GM19324 (cell line): ENCODE measurements around the gene DZIP1.
"Not testable (repeated sequence)": the region's sequence is repeated elsewhere in the genome, so short reads cannot be mapped to it uniquely, and the experiment has no call there.

ENCODE experiments used
- ATAC-seq: cut with Tn5 transposase; IDR thresholded peaks from one replicate; pipeline ENCODE4 v1.9.1; 2021; ENCODE audit warnings: mild to moderate bottlenecking, moderate library complexity; ENCODE audit not compliant: unreplicated experiment, low FRiP score

The DZIP1 gene

DNA sequence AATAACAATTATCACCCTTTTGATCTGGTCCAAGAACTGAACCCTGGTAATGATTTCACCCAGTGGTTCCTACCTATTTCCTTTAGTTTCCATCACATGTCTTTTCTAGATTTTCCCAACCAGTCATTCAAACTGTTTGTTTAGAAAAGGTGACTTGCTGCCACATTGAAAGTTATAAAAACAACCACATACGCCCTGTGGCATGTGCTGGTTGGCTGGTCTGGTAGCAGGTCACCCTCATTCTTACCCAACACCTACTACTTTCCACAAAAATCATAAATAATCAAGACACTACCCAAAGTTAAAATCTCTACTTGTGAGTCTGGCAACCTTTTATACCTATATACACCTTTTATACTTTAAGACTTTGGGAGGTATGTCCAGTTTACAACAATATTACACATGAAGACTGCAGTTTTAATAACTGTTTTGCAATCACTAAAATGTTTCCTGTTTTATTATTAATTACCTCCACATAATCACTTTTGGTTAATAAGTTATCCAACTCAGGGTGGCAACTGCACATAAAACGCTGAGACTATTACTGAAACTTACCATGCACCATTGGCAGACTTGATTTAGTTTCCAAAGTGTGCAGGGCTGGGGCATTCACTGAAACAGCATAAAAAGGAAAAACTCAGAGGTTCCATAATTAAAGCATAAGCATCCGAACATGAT lies 38.9 kb downstream of the DZIP1 start:
- ATAC-seq: no peak

DNA sequence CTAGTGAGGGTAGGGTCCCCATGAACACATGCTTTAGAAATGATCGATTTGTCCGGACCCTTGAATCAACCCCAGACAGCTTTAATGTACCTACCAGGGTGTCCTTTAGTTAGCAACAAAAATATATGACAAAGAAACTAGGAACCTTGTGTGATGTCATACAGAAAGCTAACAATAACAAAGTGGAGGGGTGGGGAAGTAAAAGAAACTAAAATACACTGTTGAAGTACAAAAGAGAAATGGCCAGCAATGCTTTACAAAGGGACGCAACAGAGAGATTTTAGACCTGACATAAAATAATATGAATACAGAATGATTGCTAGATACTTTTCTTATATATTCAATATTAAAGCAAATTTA lies 40.0 kb downstream of the DZIP1 start:
- no peak for ATAC-seq

DNA sequence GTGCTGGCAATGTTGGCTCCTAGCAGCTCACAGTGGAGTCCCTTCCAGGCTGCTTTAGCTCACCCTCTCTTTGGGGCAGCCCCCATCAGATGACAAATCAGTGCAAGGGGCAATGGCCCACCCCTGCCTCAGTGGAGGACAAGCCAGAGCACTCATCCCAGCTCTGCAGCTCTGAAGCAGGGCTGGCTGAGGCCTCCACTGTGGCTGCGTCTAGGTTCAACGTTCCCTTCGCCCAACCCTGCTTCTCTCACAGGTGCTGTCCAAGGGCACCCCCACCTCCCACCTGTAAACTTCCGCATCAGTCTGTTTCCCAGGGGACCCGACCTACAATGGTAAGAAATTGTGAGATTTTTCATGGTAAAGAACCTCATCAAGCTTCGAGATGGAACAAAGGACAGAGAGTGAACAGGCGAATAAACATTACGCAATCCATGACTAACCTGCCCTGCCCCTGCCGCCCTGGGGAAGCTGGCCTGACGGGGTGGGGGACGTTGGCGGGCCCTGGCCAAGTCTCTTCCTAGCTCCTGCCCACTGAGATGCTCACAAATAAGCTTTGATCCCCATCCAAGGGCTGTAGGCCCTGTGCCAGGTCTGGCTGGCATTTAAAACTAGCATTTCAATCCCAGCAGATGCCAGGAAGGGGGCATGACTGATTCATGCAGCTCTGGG lies 40.5 kb downstream of the DZIP1 start:
- ATAC-seq: no peak

DNA sequence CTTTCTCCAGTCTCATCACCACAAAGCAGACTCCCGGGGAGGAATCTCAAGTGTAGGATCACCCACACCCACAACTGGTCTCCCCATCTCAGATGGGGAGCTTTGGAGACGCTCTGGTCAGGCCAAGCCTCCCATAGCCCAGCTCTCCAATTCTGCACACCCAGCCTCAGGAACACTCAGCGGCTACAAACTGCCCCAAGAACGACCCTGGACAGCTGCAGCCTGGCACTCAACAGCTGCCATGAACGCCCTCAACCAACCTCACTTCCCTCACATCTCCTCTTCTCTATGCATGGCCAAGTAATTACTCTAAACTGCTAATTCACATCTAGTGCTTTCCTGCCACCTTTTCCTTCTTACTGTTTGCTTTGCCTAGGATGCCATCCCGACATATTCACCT lies 42.6 kb downstream of the DZIP1 start:
- ATAC-seq: no peak

DNA sequence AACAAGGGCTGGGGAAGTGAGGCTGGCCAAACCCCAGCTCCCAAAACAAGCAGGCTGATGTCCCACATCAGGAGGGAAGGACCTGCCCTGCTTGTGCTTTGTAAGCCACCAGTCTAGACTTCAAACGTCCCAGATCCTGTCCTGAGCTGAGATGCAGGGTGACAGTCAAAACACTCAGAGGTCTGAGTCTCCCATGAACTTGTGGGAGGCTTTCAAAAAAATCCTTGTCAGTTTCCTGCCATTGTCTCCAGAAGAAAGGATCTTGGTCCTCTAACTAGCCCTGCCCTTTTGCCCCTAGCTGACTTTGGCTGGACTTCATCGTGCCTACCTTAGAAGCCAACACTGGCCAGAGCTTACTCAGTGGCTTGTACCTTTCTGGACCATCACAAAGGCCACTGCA lies 43.3 kb downstream of the DZIP1 start:
- no peak for ATAC-seq

DNA sequence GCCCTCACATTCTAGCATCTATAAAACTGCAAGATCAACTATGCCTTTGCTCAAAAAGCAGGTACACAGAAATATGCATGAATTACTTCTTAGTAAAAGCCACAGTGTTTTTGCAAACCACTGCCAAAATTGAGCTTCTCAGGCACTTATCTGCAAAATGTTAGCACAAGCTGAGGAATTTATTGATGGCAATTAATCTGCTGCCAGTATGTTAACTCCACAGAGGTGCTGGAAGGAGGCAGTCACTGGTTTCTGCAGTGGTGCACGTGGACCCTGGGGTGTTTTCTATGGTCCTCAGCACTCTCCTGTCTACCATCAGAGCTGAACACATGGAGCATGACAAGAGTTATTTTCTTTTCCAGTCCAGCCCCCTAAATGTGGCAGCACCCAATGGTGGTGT lies 47.8 kb downstream of the DZIP1 start:
- no peak for ATAC-seq

DNA sequence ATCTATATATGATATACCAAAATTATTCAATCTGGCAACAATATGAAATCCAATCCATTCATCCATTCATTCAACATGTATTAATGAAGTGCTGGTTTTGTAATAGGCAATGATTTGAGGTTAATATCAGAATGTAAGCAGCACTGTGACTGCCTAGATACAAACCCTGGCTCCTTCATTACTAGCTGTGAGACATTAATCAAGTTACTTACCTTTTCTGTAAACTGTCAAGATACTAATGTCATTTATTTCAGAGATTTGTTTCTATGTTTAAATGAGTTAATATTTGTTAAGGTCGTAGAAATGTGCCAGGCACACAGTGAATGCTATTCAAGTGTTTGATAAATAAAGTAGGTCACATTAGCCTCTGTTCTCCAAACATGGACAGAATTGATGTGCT lies 51.0 kb downstream of the DZIP1 start:
- ATAC-seq: no peak

DNA sequence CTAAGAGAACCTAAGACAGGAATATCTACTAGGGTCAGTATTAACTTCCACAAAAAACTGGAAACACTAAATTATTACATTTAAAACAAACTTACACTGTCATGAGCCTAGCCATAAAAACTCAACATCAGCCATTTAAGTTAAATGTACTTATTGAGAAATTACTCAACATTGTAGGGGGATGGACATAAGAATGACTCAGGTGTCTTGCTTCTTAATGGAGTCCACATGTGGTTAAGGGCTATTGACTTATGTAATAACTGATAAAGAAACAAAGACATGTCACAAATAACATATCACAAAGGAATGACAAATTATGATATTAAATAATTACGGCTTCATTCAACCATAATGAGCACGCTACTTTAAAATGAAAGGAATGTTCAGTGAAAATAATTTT lies 55.8 kb downstream of the DZIP1 start:
- no peak for ATAC-seq

DNA sequence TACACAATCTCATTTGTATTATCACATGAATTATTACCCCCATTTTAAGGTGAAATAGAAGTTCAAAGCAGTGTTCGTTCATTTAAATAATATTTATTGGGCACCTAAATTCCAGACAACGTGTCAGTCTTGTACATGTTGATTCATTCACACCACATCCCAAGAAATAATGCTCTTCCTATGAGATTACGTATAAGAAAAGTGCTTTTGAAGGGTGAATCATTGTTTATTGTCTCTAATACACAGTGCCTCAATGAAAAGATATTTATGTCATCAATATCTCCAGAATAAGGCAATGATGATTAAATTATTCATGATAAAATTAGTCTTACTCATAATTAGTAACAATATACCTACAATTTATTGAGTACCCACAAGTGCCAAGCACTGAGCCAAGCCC lies 56.4 kb downstream of the DZIP1 start:
- ATAC-seq: no peak

DNA sequence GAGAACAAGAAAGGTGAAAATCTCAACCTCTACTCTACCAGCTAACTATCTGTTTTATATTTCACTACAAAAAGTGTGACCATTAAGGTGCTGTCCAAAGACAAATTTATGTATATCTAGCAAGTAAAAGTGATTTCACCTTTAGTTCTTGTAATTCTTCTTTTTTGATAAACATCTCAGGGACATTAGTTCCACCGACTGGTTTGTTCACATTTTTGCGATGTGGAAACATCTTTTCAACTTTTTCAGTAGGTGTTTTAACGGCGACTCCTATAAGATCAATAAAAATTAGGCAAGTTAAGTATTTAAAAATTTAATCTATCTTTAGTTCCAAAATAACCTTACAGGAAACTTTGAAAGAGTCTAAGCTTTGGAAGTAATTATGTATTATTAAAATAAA lies 58.6 kb downstream of the DZIP1 start:
- no peak for ATAC-seq

DNA sequence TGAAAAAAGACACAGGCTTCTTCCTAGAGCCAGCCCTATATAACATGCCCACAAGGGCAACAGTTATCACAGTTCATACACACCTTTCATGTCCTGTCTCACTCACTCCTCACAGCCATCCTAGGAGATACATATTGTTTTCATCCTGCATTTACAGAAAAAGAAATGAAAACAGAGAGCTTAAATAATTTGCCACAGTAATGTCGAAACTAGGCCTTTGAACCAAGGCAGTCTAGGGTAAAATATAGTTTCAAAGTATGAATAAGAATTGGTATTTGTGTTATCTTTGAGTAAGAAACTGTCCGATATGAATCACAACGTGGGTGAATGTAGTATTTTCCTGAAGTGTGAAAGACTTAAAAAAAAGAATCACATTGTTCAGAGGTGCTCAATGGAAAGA lies 65.2 kb downstream of the DZIP1 start:
- ATAC-seq: no peak

DNA sequence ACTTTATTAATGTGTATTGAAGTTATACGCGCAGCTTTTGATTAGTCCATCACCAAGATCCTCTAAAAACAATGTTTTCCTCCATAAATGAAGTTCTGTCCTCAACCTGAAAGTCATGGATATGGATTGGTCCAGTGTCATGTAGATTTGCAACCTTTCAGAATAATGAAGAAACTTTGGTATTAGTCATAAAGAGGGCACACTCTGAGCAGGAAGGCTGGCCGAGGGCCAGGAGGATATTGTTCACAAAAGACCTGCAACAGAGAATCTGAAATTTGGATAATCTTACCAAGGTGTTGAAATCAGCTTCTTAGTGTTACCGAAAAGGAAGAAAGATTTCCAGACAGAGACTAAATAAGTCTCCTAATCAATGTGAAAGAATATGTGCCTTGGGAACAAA lies 71.3 kb downstream of the DZIP1 start:
- ATAC-seq: no peak

DNA sequence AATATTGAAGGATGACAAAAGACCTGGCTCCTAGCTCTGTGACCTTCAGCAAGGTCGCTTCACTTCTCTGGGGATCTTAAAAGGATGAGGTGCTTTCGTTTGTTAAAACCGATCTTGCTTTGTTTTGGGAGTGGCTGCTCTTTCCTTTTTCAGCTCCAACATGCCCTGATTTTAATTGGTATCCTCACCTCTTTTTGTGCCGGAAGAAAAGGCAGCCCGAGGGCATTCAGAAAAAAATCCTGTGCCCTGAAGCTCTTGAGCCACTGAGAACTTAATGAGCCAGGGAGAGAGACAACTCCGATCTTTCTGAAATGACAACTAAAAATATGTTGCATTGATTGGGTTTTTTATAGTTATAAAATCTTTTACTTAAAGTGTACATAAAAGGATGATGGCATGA lies 72.6 kb downstream of the DZIP1 start:
- ATAC-seq: no peak

DNA sequence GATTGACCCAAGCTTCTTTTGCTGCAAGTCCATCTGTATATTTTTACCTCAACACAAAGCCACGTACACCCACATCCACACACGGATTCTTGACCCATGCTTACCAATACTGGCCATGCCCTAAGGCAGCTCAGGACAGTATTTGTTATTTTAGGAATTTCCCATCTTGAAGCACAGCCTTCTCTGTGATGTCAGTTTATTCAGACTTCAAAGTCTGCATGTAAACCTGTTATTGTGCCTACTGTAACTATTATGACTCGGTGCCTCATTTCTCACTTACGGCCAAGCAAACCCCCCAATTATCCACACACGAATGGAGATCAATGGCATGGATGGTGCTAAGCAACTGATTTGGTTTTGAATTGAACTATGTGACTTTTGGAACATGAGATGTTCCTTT lies 74.5 kb downstream of the DZIP1 start:
- ATAC-seq: no peak

DNA sequence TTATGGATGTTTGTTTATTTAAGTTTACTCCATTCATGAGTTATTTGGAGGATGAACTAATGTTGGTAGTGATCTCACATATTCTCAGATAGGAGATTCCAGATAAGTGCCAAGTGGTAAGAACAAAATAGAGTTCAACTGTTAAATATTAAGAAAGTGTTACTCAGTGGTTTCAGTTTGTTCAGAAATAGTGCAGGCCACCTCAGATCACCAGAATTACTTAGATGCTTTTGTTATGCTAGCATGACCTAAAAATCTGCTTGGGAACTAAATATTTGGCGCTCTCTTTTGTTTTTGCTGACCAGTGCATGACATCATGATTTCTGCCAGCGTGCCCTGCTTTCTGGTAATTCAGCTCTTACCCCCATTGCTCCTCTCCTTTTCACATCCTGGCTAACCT lies 76.4 kb downstream of the DZIP1 start:
- ATAC-seq: no peak

DNA sequence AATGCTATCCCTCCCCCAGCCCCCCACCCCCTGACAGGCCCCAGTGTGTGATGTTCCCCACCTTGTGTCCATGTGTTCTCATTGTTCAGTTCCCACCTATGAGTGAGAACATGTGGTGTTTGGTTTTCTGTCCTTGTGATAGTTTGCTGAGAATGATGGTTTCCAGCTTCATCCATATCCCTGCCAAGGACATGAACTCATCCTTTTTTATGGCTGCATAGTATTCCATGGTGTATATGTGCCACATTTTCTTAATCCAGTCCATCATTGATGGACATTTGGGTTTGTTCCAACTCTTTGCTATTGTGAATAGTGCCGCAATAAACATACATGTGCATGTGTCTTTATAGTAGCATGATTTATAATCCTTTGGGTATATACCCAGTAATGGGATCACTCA lies 78.7 kb downstream of the DZIP1 start:
- not testable (repeated sequence) for ATAC-seq

DNA sequence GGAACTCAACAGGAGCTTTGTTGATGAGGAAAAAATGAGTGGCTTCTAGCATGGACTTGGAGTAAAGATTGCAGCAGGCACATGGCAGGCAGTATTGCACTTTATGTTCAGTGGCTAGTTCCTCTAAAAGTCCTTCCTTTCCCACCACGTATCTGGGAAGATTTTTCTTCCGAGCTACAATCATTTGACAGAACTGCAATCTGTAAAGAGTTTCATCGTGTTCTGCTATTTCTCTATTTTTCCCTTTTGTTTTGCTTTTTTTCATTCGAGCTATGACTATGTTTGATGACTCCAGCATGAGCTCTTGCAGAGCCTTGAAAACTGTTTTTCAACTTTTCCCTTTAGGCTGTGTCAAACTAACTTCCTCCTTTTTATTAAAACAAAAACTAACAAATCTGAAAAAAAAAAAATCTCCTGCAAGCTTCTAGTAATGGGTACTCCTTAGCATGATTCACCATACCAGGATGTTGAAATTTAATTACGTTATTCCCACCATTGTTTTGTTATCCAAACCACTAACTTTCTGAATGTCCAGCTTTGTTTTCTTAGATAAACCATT lies 79.7 kb downstream of the DZIP1 start:
- ATAC-seq: no peak

DNA sequence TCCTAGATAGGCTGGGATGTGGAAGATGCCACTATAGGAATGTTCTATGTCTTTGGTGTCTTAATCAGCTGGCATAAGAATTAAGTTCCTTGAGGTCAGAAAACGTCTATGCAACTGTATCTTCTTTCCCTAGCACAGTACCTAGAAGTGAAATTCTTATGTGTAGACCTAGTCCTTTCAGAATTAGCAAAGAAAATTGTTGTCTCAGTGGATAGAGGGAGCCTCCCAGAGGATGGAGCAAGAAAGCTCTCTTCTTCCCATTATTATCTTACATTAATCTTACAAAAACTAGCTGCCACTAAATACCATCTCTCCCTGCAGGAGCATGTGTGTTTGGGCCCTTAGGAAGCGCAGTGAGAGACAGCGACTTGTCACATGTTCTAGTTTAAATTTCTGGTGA lies 80.4 kb downstream of the DZIP1 start:
- ATAC-seq: no peak

DNA sequence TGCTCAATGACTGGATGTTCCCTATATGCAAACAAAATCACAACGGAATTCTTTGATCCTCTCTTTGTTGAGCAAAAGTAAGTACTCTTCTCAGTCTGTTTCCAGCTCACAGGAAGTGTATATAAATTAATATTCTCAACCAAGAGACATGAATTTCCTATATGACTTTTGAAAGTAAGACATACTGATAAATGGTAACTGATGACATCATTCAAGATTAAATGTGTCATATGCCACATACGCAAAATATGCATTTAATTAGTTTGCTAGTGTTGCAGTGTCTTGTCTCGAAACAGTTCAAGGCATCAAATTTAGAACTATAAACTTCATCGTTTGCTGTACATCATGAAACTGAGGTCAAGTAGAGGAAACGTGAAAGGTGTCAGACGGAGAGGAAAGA lies 84.1 kb downstream of the DZIP1 start:
- no peak for ATAC-seq

DNA sequence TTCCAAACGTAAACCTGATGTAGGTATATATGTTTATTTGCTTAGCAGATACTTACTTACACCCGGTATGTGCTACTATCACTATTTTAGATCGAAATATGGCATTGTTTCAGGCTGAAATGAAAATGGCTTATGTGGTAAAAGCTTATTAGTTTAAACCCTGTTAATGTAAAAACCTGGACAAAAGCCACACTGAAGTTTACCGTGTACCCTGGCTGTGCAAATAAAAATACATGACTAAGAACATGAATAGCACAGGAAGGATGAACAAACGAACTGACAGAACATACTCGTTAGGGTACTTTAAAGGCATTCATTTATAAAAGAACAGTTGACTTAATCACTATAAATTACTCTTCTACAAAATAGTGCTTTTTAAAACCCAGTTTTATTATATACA lies 85.4 kb downstream of the DZIP1 start:
- no peak for ATAC-seq

DNA sequence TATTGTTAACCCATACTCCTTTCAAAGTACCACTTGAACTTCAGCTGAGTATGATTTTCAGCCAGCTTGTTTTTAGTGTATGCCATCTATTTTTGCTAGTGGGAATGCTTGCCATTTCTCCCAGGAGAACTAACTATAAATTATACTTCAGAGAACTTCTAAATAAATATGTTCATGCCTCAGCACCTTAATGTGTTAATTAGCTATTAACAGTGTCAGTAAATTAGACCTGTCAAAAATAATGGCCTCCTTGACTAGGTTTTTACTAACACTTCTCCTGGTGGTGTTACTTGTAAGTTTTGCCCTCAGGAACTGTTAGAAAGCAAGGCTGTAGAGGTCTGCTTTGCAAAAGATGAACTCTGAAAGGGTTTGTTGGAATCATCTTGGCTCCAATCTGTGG lies 87.5 kb downstream of the DZIP1 start:
- ATAC-seq: no peak

DNA sequence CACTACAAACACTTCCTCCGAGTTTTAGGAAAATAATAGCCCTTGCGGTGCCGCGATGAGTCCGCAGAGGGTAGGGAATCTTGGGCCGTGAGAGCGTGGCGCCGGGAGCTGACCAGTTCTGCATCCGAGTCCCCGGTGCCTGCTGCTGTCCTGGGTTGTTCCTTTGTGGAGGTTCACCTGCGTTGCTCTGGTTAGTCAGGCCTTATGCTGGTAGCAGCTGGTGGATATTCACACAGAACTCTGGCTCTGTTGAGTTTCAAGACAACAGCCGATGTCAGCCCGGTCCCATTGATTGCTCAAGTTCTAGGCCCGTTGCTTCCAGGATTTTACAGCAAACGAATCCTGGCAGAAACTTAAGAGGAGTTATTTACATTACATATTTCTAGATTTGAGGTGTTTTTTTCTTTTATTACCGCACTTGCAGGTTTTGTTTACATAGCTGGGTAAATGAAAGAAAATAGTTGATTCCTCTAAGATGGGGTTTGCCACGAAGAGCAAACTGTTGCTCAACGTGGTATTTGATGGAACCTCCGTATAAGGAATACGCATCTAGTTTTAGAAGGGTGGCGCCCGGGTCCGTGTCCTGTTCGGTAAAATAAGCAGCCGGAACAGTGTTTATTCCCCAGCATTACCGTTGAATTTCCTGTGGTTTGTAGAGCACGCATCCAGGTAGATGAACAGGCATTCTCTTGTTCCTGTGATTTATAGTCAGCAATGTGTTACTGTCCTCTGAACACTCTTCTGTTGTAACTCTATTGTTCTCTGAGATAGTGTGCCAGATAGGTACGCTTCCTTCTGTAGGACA lies 90.7 kb downstream of the DZIP1 start:
- no peak for ATAC-seq
